ENCODE results near the gene JAZF1.

JAZF1 gene

GRCh38 chr7:28191184-28191583 lies 10.6 kb upstream of the JAZF1 start:
- no peak for DNase-seq

- DNase-seq: no peak
These were observed 9.6 kb upstream of the JAZF1 start for GRCh38 chr7:28190077-28190710.

- no peak for DNase-seq
These were observed 6.4 kb upstream of the JAZF1 start for GRCh38 chr7:28187012-28187411.

- no peak for DNase-seq
These were observed 3.0 kb upstream of the JAZF1 start for GRCh38 chr7:28183627-28184026.

- no peak for DNase-seq
These were observed 1.5 kb upstream of the JAZF1 start for GRCh38 chr7:28182071-28182471.

- DNase-seq: no peak
These were observed 821 bp upstream of the JAZF1 start for GRCh38 chr7:28181416-28181815.

DNA sequence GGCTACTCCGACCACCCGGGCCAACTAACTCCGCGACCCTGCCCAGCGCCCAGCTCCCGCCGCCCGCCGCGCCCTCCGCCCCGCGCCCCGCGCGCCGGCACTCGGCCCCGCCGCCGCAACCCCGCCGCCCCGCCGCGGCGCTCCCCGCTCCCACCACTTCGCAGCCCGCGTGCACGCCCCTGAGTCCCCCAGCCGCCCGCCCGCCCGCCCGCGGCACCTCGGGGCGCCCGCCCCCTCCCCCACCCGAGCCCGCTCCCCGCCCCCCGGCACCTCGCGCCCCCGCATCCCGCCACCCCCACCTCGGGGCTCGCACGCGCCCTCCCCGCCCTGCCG lies 598 bp downstream of the JAZF1 start:
- DNase-seq: no peak

GRCh38 chr7:28179120-28180030 lies 1.2 kb downstream of the JAZF1 start:
- DNase-seq: no peak

DNA sequence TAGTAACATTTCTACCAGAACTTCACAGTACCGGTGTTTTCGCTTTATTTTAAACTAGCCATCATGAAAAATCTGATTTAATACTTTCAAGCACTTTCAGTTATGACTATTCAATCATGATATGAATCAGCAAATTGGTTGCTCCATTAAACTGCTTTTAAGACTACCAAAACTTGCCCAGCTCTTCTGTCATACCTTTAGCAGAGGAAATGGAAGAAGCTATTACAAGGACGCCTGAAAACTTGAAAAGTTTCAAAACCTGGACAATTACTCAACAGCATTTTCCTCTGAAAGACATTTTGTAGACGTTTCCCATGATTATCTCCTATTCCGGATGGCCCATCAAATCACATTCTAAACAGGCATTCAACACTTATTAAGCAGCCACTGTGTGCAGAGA lies 2.0 kb downstream of the JAZF1 start:
- no peak for DNase-seq

- no peak for DNase-seq
These were observed 2.8 kb downstream of the JAZF1 start for GRCh38 chr7:28177836-28178235.

DNA sequence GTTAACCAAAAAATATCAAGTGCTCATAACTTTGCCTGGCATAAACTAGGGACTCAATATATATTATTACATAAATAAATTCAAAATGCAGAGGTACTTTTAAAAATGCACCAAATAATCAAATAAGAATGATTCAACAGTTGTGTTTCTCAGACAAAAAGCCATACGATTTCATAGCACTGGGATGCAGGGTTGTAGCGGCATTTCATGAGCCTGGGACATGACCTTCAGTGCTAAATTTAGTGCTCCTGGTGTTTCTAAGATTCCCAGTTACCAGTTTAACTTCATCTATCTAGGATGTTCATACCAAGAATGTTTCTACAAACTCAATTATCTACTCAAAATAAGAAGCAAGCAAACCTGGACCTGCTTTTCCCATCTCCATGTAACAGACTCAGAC lies 4.0 kb downstream of the JAZF1 start:
- DNase-seq: no peak

GRCh38 chr7:28176174-28176573 lies 4.4 kb downstream of the JAZF1 start:
- DNase-seq: no peak

GRCh38 chr7:28174901-28175661 lies 5.5 kb downstream of the JAZF1 start:
- no peak for DNase-seq

GRCh38 chr7:28174442-28174841 lies 6.2 kb downstream of the JAZF1 start:
- DNase-seq: no peak

DNA sequence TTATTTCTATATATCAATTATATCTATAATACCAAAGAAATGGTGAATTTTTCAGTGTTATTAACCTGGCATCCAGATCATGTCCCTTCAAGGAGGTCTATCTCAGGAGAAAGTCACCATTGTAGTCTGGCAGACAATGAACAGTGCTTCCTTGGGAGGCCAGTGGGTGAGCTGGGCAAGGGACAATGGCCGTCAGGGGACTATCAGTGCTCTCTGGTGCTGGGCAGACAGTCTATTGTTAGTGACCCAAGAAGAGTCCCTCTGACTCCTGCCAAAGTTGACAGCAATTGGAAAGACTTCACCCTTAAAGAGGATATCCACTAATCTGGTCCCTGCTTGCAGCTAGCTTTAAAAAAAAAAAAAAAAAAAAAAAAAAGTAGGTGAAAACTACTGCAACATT lies 7.1 kb downstream of the JAZF1 start:
- DNase-seq: no peak

- no peak for DNase-seq
These were observed 7.6 kb downstream of the JAZF1 start for GRCh38 chr7:28172958-28173357.

- DNase-seq: no peak
These were observed 9.9 kb downstream of the JAZF1 start for GRCh38 chr7:28170701-28171100.

GRCh38 chr7:28169230-28169629 lies 11.4 kb downstream of the JAZF1 start:
- no peak for DNase-seq

DNA sequence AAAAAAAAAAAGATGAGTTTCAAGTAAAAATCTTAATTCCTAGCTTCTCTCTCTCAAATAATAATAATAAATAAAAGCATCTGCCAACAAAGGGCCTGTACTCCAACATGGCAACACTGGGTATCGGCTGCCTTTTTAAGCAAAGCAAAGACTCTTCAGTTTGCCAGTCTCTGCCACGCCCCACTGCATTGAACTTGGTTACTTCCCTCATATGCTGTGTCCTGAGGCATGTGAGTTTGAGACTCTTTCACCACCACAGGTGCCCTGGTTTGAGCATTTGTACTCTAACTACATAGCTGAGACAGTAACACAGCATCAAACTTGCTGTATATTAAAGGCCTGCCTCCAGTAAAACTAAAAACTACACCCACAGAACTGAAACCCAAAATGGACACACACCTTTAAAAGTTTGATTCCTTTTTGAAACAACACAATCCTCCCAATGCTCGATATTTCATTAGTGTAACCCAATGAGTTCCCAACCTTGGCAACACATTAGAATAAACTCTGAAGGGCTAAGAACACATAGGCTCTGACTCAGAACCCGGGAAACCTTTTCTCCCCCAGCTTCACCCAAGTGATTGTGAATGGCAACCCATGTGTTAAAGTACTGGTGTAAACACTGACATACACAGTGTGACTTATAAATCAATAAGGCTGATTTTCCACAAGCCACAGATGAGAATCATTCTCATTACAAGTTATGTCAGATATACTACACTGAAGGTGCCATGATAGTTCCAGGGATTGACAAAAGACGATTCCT lies 12.0 kb downstream of the JAZF1 start:
- DNase-seq: no peak

DNA sequence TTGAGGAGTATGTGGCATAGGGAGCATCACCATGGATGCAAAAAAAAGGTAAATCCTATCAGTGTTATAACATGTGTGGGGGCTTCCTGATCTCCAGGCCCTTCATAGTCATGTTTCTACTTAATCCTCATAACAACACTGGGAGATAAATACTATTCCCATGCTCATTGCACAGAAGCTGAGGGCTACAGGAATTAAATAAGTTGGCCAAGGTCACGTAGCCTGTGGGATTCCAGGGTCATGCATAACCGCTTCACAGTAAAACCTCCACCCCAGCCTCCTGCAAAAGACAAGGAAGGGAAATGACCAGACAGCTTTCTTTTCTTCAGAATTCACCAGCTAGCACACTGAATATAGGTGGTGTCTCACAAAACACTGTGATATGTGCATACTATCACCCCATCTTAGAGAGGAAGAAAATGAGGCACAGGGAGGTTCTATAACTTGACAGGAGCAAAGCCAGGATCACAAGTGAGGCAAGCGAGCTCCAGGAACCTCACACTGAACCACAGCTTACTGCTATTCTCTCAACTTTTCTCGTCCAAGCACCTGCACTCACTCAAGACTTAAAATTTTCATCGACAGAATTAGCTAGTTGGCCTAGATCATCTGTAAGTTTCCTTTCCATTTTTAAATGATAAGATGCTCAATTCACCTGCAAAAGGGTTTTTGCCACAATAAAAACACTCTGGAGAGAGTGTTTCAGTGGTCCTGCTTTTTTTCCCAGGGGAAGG lies 13.4 kb downstream of the JAZF1 start:
- DNase-seq: no peak

DNA sequence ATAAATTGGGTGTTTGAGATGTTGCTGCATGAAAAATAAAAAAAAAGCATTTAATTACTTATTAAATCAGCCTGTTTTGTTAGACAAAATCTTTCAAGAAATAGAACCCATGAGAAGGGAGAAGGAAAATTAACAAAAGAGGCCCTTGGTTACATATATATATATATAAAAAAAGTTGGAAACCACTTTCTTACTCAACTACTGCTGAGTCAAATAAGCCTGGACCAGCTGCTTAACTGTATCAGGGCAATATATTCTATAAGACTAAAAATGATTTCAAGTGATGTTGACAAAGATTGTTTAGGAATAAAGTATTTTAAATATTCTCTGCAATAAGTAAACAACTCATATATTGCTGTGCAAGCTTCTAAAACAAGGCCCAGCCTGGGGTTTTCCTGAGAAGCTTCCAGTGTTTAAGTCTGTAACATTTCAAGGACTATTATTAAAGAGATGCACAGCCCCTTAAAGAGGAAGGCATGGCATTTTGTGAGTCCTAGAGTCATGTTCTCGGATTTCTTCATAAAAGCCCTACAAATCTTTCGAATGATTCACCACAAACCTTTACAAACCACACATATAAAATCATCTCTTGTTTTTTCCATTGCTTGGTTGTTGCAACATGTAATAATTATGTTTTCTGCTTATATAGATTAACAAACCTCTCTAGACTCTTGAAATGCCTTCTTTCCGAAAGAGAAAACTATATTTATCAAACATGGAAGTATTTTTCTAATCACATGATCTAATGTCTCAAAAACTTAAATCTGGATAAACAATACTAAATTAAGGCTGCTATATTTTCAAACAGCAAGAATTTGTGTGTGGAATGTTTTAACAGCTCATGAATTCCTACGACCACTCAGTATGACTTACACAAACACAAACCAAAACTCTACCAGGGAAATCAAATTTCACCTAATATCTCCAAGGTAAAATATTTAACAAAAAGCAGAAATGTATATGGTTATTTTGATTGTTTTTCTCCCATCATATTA lies 14.3 kb downstream of the JAZF1 start:
- DNase-seq: no peak

Measured in NCI-H524 treated with DMSO at 0.1 percent for 48 hours (cell line).